PC-9 (cell line): ENCODE results near the gene DIRAS3. TPM values are rescaled to one million over a fixed set of nuclear protein-coding genes. Genes with fewer than 3 reads are reported as not detected.
"Not testable (repeated sequence)": the region's sequence is repeated elsewhere in the genome, so short reads cannot be mapped to it uniquely, and the experiment has no call there.

Source experiments
- BruUV-seq: library from RNA; stranded (reverse); fragments of 400-500 nt; replicated peaks from 2 replicates; lab custom pipeline; 2021; lab: Mats Ljungman, UMichigan
- CTCF ChIA-PET: fragments of 300-600 bp; sonication (Branson Sonifier 250); formaldehyde crosslinking; loops from one replicate; lab custom pipeline; 2022; ENCODE audit warnings: antibody characterized with exemption; lab: Charles Lee
- POLR2A ChIA-PET: fragments of 300-600 bp; sonication (Branson Sonifier 250); formaldehyde crosslinking; loops from one replicate; lab custom pipeline; 2022; ENCODE audit warnings: antibody characterized with exemption; ENCODE audit not compliant: unreplicated experiment; lab: Charles Lee
- DNase-seq, 2 experiments: peaks; one replicate each; pipeline versions ENCODE4 v3.0.0 to v3.0.0-alpha.2; 2015 to 2022; ENCODE audit warnings: mixed read lengths in 1 of 2
- H2AFZ ChIP-seq: fragments of 200-600 bp; sonication (generic); 2 replicates; pipeline ENCODE4 v1.8.1; 2017; ENCODE audit warnings: antibody characterized with exemption
- H3F3A ChIP-seq: fragments of 200-600 bp; sonication (generic); 2 replicates; pipeline ENCODE4 v1.8.1; 2017; ENCODE audit warnings: antibody characterized with exemption, mild to moderate bottlenecking, low read depth; ENCODE audit not compliant: insufficient read depth
- H3K27ac ChIP-seq: fragments of 200-600 bp; sonication (generic); 2 replicates; pipeline ENCODE4 v1.6.1; 2016; ENCODE audit warnings: mixed run types
- H3K27me3 ChIP-seq: fragments of 200-600 bp; sonication (generic); 2 replicates; pipeline ENCODE4 v1.6.1; 2016; ENCODE audit warnings: low read depth, mixed run types; ENCODE audit not compliant: insufficient read depth
- H3K36me3 ChIP-seq: fragments of 200-600 bp; sonication (generic); 2 replicates; pipeline ENCODE4 v1.6.1; 2016; ENCODE audit warnings: low read depth, mixed run types
- H3K4me1 ChIP-seq: fragments of 200-600 bp; sonication (generic); replicated peaks from 2 replicates; pipeline ENCODE4 v1.6.1; 2016; ENCODE audit warnings: mixed run types; ENCODE audit not compliant: insufficient read depth
- H3K4me2 ChIP-seq: fragments of 200-600 bp; sonication (generic); 2 replicates; pipeline ENCODE4 v1.6.1; 2017; ENCODE audit warnings: mixed run types
- H3K4me3 ChIP-seq: fragments of 200-600 bp; sonication (generic); 2 replicates; pipeline ENCODE4 v1.6.1; 2016; ENCODE audit warnings: mixed run types
- H3K79me2 ChIP-seq: fragments of 200-600 bp; sonication (generic); 2 replicates; pipeline ENCODE4 v1.6.1; 2017; ENCODE audit warnings: low read depth, mixed run types
- H3K9me2 ChIP-seq: fragments of 200-600 bp; sonication (generic); 2 replicates; pipeline ENCODE4 v1.8.1; 2017; ENCODE audit warnings: mild to moderate bottlenecking; ENCODE audit not compliant: insufficient read depth
- H3K9me3 ChIP-seq: fragments of 200-600 bp; sonication (generic); 2 replicates; pipeline ENCODE4 v1.8.1; 2016; ENCODE audit warnings: low read depth; ENCODE audit not compliant: insufficient read depth
- H4K20me1 ChIP-seq: fragments of 200-600 bp; sonication (generic); 2 replicates; pipeline ENCODE4 v1.8.1; 2017; ENCODE audit not compliant: insufficient read depth
- CTCF ChIP-seq: fragments of 200-600 bp; sonication (generic); conservative IDR thresholded peaks from 2 replicates; pipeline ENCODE4 v1.6.1; 2017; ENCODE audit warnings: mixed run types, antibody characterized with exemption, mild to moderate bottlenecking, moderate library complexity
- EZH2 ChIP-seq: fragments of 200-600 bp; sonication (generic); IDR thresholded peaks from 2 replicates; pipeline ENCODE4 v1.8.0; 2017; ENCODE audit warnings: antibody characterized with exemption, low read depth
- intact Hi-C: fragments of 100-400 bp; cut with micrococcal nuclease; formaldehyde crosslinking; loops from one replicate; pipeline ENCODE4 v1.10.0; 2022; ENCODE audit not compliant: unreplicated experiment
- total RNA-seq: library from RNA; stranded (reverse); gene quantifications from 2 replicates; pipeline ENCODE4 v1.2.3, GENCODE V29; 2021

The DIRAS3 gene
- total RNA-seq, 1 experiment from 2014 or later: not detected

DNA sequence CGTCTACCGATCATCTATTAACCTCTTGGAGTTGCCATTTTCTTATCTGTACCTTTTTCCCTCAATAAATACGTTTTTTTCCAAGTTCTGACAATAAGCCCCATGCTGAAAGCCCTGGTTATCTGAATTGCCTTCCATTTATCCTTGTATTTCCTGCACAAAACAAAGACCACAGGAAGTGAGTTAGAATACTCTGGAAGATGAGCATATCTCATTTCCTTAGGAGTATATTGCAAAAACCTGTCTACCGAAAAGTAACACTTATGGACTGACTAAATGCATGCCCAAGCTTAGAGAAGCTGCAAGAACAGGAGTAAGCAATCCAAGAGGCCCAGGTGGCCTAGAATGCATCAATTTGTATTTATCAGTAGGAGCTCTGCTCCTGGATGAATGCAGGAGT, 39.9 kb downstream of the DIRAS3 start:
- Histone ChIP-seq H3K27me3 (peaks cover 6% of the 10 kb centered on the region; the same call in 1 of the 2 replicates), H3K4me2 (no peak overlapping the region), H3K4me1 (no peaks in the 10 kb centered on the region), H3K9me3 (no peaks in the 10 kb centered on the region), H4K20me1 (no peaks in the 10 kb centered on the region), H3F3A (no peaks in the 10 kb centered on the region), H3K79me2 (no peaks in the 10 kb centered on the region), H3K36me3 (no peaks in the 10 kb centered on the region), H3K4me3 (no peak overlapping the region), H3K27ac (no peak overlapping the region), H2AFZ (no peak overlapping the region), H3K9me2 (no peaks in the 10 kb centered on the region)
- TF ChIP-seq CTCF: no peak
- ChIA-PET POLR2A (no interaction called here), CTCF (interaction anchor here (0.6 to 1.0 kb wide), 4 partner anchors 101 to 652 kb away, joined by 3 to 13 read pairs (median 3); no protein-coding TSS in a partner anchor)
- DNase-seq: no peak
- no TSS peak for BruUV-seq
- intact Hi-C loops: loop anchor here (1.0 to 10.0 kb wide), 3 partner anchors 157 to 334 kb away; no protein-coding TSS in a partner anchor

- no peak overlapping the region for H3K4me2 ChIP-seq
- CTCF ChIA-PET: interaction anchor here (0.6 to 1.0 kb wide), 4 partner anchors 102 to 651 kb away, joined by 3 to 13 read pairs (median 3); no protein-coding TSS in a partner anchor
Observed at GRCh38 chr1:68010090-68010489, 40.3 kb downstream of the DIRAS3 start.

DNA sequence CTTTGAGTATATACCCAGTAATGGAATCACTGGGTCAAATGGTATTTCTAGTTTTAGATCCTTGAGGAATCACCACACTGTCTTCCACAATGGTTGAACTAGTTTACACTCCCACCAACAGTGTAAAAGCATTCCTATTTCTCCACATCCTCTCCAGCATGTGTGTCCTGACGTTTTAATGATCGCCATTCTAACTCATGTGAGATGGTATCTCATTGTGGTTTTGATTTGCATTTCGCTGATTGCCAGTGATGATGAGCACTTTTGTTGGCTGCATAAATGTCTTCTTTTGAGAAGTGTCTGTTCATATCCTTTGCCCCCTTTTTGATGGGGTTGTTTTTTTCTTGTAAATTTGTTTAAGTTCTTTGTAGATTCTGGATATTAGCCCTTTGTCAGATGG, 46.8 kb downstream of the DIRAS3 start:
- H3K79me2 ChIP-seq, DNase-seq, H3K4me2 ChIP-seq, H3K9me2 ChIP-seq, H3K4me3 ChIP-seq, H3K27ac ChIP-seq, H3F3A ChIP-seq, CTCF ChIA-PET, H3K9me3 ChIP-seq, POLR2A ChIA-PET, H3K36me3 ChIP-seq, H4K20me1 ChIP-seq, intact Hi-C loops, H2AFZ ChIP-seq, BruUV-seq, H3K27me3 ChIP-seq, H3K4me1 ChIP-seq: not testable (repeated sequence)

More at GRCh38 chr1:68010090-68010489, 40.3 kb downstream of the DIRAS3 start:
- Histone ChIP-seq H3K9me3 (no peaks in the 10 kb centered on the region), H3K27me3 (peaks cover 6% of the 10 kb centered on the region; the same call in 1 of the 2 replicates), H3K79me2 (no peaks in the 10 kb centered on the region), H3K27ac (no peak overlapping the region), H3K36me3 (no peaks in the 10 kb centered on the region), H3K4me3 (no peak overlapping the region), H3F3A (no peaks in the 10 kb centered on the region), H4K20me1 (no peaks in the 10 kb centered on the region), H2AFZ (no peak overlapping the region), H3K4me1 (no peaks in the 10 kb centered on the region), H3K9me2 (no peaks in the 10 kb centered on the region)
- DNase-seq: no peak
- TF ChIP-seq CTCF (peak; percentile 60), EZH2 (no peak)
- POLR2A ChIA-PET: interaction anchor here (0.6 kb wide), 1 partner anchor 248 kb away, joined by 3 read pairs; no protein-coding TSS in a partner anchor
- intact Hi-C loops: loop anchor here (1.0 to 10.0 kb wide), 3 partner anchors 157 to 335 kb away; no protein-coding TSS in a partner anchor
- no TSS peak for BruUV-seq

- H3K4me3 ChIP-seq: no peak overlapping the region
- BruUV-seq: no TSS peak
- no peaks in the 10 kb centered on the region for H3K27me3 ChIP-seq
- no peaks in the 10 kb centered on the region for H3K79me2 ChIP-seq
- no peaks in the 10 kb centered on the region for H3K36me3 ChIP-seq
- no peaks in the 10 kb centered on the region for H4K20me1 ChIP-seq
- no peaks in the 10 kb centered on the region for H3K4me1 ChIP-seq
- H3K4me2 ChIP-seq: no peak overlapping the region
- no peaks in the 10 kb centered on the region for H3K9me2 ChIP-seq
- H3K9me3 ChIP-seq: no peaks in the 10 kb centered on the region
- CTCF ChIA-PET: no interaction called here
- H2AFZ ChIP-seq: no peak overlapping the region
- H3K27ac ChIP-seq: no peak overlapping the region
- H3F3A ChIP-seq: no peaks in the 10 kb centered on the region
- POLR2A ChIA-PET: no interaction called here
- intact Hi-C loops: no loop called here
- no peak for TF ChIP-seq EZH2
- TF ChIP-seq CTCF: no peak
- DNase-seq: no peak
Observed at GRCh38 chr1:68000191-68000590, 50.2 kb downstream of the DIRAS3 start.
